ENCODE results near the gene SNAP25. TPM values are rescaled to one million over a fixed set of nuclear protein-coding genes. Genes with fewer than 3 reads are reported as not detected.

The SNAP25 gene
- total RNA-seq, 1 donor, result 8.6 TPM

- H3K4me3 ChIP-seq (ENCODE audit: low read depth, low read length), result no peak overlapping the region
- peak; percentile 67 for DNase-seq (ENCODE audit: low read depth)
Measured at GRCh38 chr20:10216146-10216791, 2.4 kb upstream of the SNAP25 start.

GRCh38 chr20:10217721-10218410 lies 764 bp upstream of the SNAP25 start:
- peak; percentile 94 for DNase-seq (ENCODE audit: low read depth)
- TF ChIP-seq CTCF (IDR thresholded peaks at IDR 0.05; ENCODE audit: insufficient read depth, low read depth, low read length), result no peak
- H3K4me3 ChIP-seq (ENCODE audit: low read depth, low read length), result peak overlapping the region; percentile 50

More at GRCh38 chr20:10216146-10216791, 2.4 kb upstream of the SNAP25 start:
- no peak for TF ChIP-seq CTCF (IDR thresholded peaks at IDR 0.05; ENCODE audit: insufficient read depth, low read depth, low read length)

DNA sequence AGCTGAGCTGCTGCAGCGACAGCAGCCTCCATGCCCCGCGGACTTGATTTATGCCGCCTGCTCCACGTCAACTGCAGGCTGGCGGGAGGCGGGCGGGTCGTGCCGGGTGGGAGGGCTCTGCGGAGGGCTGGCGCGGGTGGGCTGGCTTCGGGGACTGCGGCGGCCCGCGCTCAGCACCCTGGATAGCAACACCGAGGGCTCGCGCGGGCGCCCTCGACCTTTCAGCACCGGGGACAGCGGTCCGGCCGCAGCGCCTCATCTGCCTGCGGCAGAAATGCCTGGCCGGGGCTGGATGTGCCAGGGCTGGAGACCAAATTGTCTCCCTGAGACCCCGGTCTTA lies 792 bp downstream of the SNAP25 start:
- DNase-seq (ENCODE audit: low read depth), result peak; percentile 70
- peak overlapping the region; percentile 57 for H3K4me3 ChIP-seq (ENCODE audit: low read depth, low read length)
- TF ChIP-seq CTCF (IDR thresholded peaks at IDR 0.05; ENCODE audit: insufficient read depth, low read depth, low read length), result no peak

DNA sequence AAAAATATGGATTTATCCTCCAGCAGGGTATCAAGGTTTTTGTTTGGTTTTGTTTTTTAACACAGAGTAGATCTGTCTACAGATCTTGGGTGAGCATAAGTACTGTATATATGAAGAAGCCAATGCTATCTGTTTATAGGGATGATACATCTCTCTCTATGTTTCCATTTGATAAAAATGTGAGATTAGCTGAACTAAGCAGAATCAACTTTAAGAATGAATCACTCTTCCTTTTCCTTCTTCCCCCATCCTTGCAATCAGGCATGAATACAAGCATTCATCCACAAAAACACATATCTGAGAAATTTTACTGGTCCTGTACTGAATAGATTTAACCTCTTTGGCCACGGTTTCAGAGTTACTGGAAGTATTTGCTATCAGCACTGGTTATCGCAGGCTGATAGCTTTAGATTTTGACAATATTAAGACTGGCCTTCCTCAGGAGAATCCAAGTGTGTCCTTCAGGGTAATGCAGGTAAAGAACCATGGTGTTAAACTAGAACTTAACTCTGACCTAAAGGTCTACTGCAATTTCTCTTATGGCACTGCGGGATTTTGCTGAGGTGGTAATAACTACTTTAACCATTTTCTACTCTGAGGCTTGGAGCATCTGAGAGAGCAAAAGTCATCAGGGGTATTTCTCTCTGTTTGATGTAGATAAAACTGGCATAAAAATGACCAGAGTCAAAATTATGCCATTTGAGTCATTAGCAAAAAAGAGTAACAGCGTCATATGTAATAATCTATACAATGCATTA lies 1.5 kb downstream of the SNAP25 start:
- no peak for TF ChIP-seq CTCF (IDR thresholded peaks at IDR 0.05; ENCODE audit: insufficient read depth, low read depth, low read length)

DNA sequence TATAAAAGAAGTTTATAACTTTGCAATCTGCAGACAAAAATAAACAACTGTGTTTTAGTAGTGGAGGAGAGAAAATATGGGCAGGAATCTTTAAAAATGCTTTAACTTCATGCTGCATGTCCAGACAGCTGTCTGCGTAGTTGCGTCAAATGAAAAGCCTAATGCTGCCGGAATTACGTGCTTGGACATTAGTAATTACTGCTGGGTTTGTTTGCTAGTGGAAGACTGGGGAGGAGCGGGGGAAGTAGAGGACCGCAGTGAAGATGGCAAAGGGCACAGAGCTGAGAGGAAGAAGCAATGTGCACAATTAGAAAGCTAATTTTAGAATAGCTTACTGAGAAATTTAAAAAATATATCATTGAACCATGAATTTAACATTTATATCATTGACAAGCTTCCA lies 2.4 kb downstream of the SNAP25 start:
- no peak for TF ChIP-seq CTCF (IDR thresholded peaks at IDR 0.05; ENCODE audit: insufficient read depth, low read depth, low read length)

More for the DNA sequence above, 1.5 kb downstream of the SNAP25 start:
- H3K4me3 ChIP-seq (ENCODE audit: low read depth, low read length), result no peak overlapping the region
- DNase-seq (ENCODE audit: low read depth), result no peak

GRCh38 chr20:10225439-10226060 lies 6.9 kb downstream of the SNAP25 start:
- DNase-seq (ENCODE audit: low read depth), result no peak
- TF ChIP-seq CTCF (IDR thresholded peaks at IDR 0.05; ENCODE audit: insufficient read depth, low read depth, low read length), result peak; percentile 24
- no peak overlapping the region for H3K4me3 ChIP-seq (ENCODE audit: low read depth, low read length)

More for the DNA sequence above, 2.4 kb downstream of the SNAP25 start:
- H3K4me3 ChIP-seq (ENCODE audit: low read depth, low read length), result no peak overlapping the region
- no peak for DNase-seq (ENCODE audit: low read depth)
